Natural killer cell (primary cell): Measurements from ENCODE around the gene LIMK2. TPM values are rescaled to one million over a fixed set of nuclear protein-coding genes. Genes with fewer than 3 reads are reported as not detected.
A peak's percentile ranks its signal among the peaks of the same experiment; 100 is the strongest.

Experiments
- ATAC-seq, 3 donors: fragments of 150-1000 bp in 2 of 3; fragments of 200-7000 bp in 1 of 3; cut with Tn5 transposase; 1 replicate in 1 of 3; 2 replicates in 2 of 3; pipeline ENCODE4 v1.10.0; 2021; ENCODE audit warnings: mild to moderate bottlenecking in 2 of 3, moderate library complexity in 2 of 3
- DNase-seq, 2 donors: peaks; one replicate each; pipeline versions ENCODE4 v3.0.0 to v3.0.0-alpha.2; 2013 to 2021; ENCODE audit warnings: mixed read lengths in 1 of 2
- H3K27ac ChIP-seq: one replicate; pipeline ENCODE4 v1.5.1; 2013; ENCODE audit warnings: mild to moderate bottlenecking, low read length
- H3K27me3 ChIP-seq: one replicate; pipeline ENCODE4 v1.6.1; 2013; ENCODE audit warnings: low read length; ENCODE audit not compliant: control insufficient read depth, insufficient read depth
- H3K36me3 ChIP-seq: one replicate; pipeline ENCODE4 v1.6.1; 2013; ENCODE audit warnings: low read length; ENCODE audit not compliant: control insufficient read depth, insufficient read depth
- H3K4me1 ChIP-seq: one replicate; pipeline ENCODE4 v1.6.1; 2013; ENCODE audit warnings: low read length; ENCODE audit not compliant: control insufficient read depth, insufficient read depth
- H3K4me3 ChIP-seq: one replicate; pipeline ENCODE4 v1.5.1; 2013; ENCODE audit warnings: low read length
- H3K9me3 ChIP-seq: one replicate; pipeline ENCODE4 v1.6.1; 2013; ENCODE audit warnings: low read length; ENCODE audit not compliant: control insufficient read depth, insufficient read depth
- H3K27ac Mint-ChIP-seq, 2 donors: one replicate each; pipeline ENCODE4 v1.8.0; 2022; ENCODE audit warnings: mild to moderate bottlenecking in 2 of 2, mixed read lengths in 2 of 2, moderate library complexity in 1 of 2
- H3K27me3 Mint-ChIP-seq, 2 donors: one replicate each; pipeline ENCODE4 v1.8.0; 2022; ENCODE audit warnings: low read depth in 2 of 2, mixed read lengths in 2 of 2
- H3K36me3 Mint-ChIP-seq: one replicate; pipeline ENCODE4 v1.8.0; 2022; ENCODE audit warnings: mixed read lengths
- H3K4me1 Mint-ChIP-seq, 2 donors: one replicate each; pipeline ENCODE4 v1.8.0; 2022; ENCODE audit warnings: mixed read lengths in 2 of 2
- H3K4me3 Mint-ChIP-seq: one replicate; pipeline ENCODE4 v1.8.0; 2022; ENCODE audit warnings: mild to moderate bottlenecking, moderate library complexity, mixed read lengths
- H3K9me3 Mint-ChIP-seq, 2 donors: one replicate each; pipeline ENCODE4 v1.8.0; 2022; ENCODE audit warnings: mixed read lengths in 2 of 2
- WGBS: methylation state at CpG from one replicate; pipeline ENCODE4 v1.1.7; 2013; ENCODE audit warnings: missing lambda C conversion rate; ENCODE audit not compliant: insufficient coverage; 5-methylcytosine and 5-hydroxymethylcytosine counted together
- intact Hi-C: fragments of 100-400 bp; cut with micrococcal nuclease; formaldehyde crosslinking; loops from one replicate; pipeline ENCODE4 v1.14.2; 2022
- total RNA-seq, 4 donors: library from RNA; stranded (reverse); fragments of 120-200 nt in 1 of 4; gene quantifications; one replicate each; pipeline versions ENCODE4 v1.2.3 to v1.2.4, GENCODE V29; 2013 to 2022
- TF ChIP-seq, protein P1 (sequence below): fragments of 200-600 bp; IDR thresholded peaks from one replicate; pipeline ENCODE4 v1.8.0; 2022; ENCODE audit warnings: antibody characterized with exemption

Gene LIMK2
- total RNA-seq, 3 donors from 2014 or later (not counting 1 experiment from before 2014, with no cell fraction given), result 17.2 to 28.6 (median 19.1) TPM

DNA sequence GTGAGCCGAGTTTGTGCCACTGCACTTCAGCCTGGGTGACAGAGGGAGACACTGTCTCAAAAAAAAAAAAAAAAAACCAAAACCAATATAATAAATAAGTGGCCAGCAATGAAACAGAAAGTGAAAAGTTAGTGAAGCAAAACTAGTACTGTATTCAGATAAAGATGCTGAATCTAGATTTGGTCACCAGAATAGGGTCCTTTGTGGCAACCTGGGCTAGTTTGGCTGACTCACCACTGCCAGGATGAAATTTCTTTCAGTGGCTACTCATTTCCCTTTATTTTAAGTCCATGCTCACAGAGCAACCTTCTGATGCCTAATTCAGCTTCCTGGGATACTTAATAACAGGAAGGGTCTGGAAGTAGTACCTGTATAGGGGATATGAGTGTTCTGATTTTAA, 26.0 kb downstream of the LIMK2 start:
- Mint-ChIP-seq H3K4me1 (peaks cover 7 to 27% of the 10 kb centered on the region in 2 donors), H3K27ac (no peak overlapping the region), H3K36me3 (no peaks in the 10 kb centered on the region), H3K27me3 (no peaks in the 10 kb centered on the region), H3K4me3 (no peak overlapping the region), H3K9me3 (no peaks in the 10 kb centered on the region)
- no peak for DNase-seq
- H3K27me3 ChIP-seq, result no peaks in the 10 kb centered on the region
- no peak for ATAC-seq
- intact Hi-C loops, result no loop called here
- H3K27ac ChIP-seq, result no peak overlapping the region
- H3K4me1 ChIP-seq, result peaks cover 8% of the 10 kb centered on the region
- no peaks in the 10 kb centered on the region for H3K9me3 ChIP-seq
- no CpG with 5 or more reads among the region's 1 CpG for WGBS
- H3K4me3 ChIP-seq, result no peak overlapping the region
- H3K36me3 ChIP-seq, result no peaks in the 10 kb centered on the region
- TF ChIP-seq, protein P1, sequence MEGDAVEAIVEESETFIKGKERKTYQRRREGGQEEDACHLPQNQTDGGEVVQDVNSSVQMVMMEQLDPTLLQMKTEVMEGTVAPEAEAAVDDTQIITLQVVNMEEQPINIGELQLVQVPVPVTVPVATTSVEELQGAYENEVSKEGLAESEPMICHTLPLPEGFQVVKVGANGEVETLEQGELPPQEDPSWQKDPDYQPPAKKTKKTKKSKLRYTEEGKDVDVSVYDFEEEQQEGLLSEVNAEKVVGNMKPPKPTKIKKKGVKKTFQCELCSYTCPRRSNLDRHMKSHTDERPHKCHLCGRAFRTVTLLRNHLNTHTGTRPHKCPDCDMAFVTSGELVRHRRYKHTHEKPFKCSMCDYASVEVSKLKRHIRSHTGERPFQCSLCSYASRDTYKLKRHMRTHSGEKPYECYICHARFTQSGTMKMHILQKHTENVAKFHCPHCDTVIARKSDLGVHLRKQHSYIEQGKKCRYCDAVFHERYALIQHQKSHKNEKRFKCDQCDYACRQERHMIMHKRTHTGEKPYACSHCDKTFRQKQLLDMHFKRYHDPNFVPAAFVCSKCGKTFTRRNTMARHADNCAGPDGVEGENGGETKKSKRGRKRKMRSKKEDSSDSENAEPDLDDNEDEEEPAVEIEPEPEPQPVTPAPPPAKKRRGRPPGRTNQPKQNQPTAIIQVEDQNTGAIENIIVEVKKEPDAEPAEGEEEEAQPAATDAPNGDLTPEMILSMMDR, result no peak

DNA sequence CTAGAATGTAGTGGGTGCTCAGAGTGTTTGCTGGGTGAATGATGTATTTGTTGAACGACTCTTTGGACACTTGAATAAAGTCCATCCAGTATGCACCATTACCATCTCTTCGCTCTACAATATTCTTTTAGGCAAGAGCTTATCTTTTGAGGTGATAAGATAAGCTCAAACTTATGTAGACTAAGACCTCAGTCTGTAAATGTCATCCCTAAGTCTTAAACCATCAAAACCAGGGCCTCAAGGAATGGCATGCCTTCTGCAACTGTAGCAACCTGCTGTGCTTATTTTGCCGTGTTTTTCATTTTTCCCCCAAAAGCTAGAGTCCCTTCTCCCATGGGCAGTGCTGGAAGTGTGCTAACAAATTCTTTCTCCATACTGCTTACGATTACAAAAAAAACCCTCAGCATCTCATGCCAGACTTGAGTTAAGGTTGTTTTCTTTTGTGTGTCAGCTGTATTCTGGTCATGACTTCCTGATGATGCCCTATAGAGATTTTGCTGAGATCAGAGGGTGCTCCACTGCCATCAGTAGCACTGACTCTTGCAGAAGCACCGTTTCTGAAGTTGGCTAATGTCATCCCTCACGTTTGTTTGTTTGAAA, 27.8 kb downstream of the LIMK2 start:
- TF ChIP-seq, protein P1, result no peak
- DNase-seq (no peak), ATAC-seq (no peak)
- 86% methylated on average over 3 of the region's 6 CpGs for WGBS
- Mint-ChIP-seq H3K4me3 (no peak overlapping the region), H3K36me3 (no peaks in the 10 kb centered on the region), H3K9me3 (no peaks in the 10 kb centered on the region), H3K27me3 (no peaks in the 10 kb centered on the region), H3K4me1 (peaks cover 4 to 15% of the 10 kb centered on the region in 2 donors), H3K27ac (peak overlapping the region in 1 of 2 donors; percentile 11)
- H3K4me3 ChIP-seq, result no peak overlapping the region
- no peak overlapping the region for H3K27ac ChIP-seq
- H3K9me3 ChIP-seq, result no peaks in the 10 kb centered on the region
- no peaks in the 10 kb centered on the region for H3K27me3 ChIP-seq
- intact Hi-C loops, result no loop called here
- H3K4me1 ChIP-seq, result peaks cover 5% of the 10 kb centered on the region
- H3K36me3 ChIP-seq, result no peaks in the 10 kb centered on the region

DNA sequence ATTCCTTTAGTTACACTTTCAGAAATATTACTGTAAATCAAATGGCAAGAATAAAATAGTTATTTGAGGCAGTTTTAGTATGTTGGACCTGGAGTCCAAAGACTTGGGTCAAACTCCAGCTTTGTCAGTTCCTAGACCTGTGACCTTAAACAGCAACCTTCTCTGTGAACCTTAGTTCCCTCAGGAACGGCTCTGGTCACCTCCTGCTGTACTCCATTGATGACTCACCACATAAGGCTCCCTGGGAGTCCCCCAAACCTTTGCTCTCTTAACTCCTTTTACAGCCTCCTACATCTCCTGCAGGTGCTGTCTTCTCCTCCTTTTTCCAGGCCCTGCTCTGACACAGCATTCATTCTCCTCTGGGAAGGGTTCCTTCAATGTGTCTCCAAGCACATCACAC, 29.1 kb downstream of the LIMK2 start:
- H3K27ac ChIP-seq, result no peak overlapping the region
- Mint-ChIP-seq H3K4me1 (peaks cover 0 to 11% of the 10 kb centered on the region in 2 donors), H3K27me3 (no peaks in the 10 kb centered on the region), H3K9me3 (no peaks in the 10 kb centered on the region), H3K27ac (no peak overlapping the region), H3K36me3 (no peaks in the 10 kb centered on the region), H3K4me3 (no peak overlapping the region)
- no peaks in the 10 kb centered on the region for H3K27me3 ChIP-seq
- intact Hi-C loops, result no loop called here
- ATAC-seq (no peak), DNase-seq (no peak)
- TF ChIP-seq, protein P1, result no peak
- H3K36me3 ChIP-seq, result no peaks in the 10 kb centered on the region
- H3K4me3 ChIP-seq, result no peak overlapping the region
- H3K9me3 ChIP-seq, result no peaks in the 10 kb centered on the region
- no peaks in the 10 kb centered on the region for H3K4me1 ChIP-seq
- WGBS, result 81% methylated on average over 1 of the region's 1 CpG

DNA sequence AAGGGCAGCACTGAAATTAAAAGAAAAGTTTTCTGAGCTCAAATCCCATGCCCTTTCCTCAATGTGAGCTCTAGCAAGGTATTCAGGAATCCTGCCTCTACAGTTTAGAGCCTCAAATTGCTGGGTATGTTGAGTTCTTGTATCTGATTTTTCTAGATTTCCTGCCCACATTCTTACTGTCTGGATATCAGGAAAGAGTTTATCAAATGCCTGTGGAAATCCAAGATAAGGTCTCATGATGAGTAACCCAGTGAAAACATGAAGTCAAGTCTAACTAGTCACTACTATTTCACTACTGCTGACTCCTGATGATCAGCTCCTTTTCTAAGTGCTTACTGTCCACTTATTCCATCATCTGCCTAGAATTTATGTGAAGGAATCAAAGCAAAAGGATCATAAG, 29.8 kb downstream of the LIMK2 start:
- no peaks in the 10 kb centered on the region for H3K36me3 Mint-ChIP-seq
- no peak overlapping the region for H3K4me3 Mint-ChIP-seq
- H3K4me1 ChIP-seq, result no peaks in the 10 kb centered on the region
- peaks cover 0 to 11% of the 10 kb centered on the region in 2 donors for H3K4me1 Mint-ChIP-seq
- TF ChIP-seq, protein P1, result no peak
- no peaks in the 10 kb centered on the region for H3K9me3 ChIP-seq
- H3K9me3 Mint-ChIP-seq, result no peaks in the 10 kb centered on the region
- no peak overlapping the region for H3K27ac Mint-ChIP-seq
- H3K4me3 ChIP-seq, result no peak overlapping the region
- ATAC-seq (no peak), DNase-seq (no peak)
- no peak overlapping the region for H3K27ac ChIP-seq
- H3K27me3 Mint-ChIP-seq, result no peaks in the 10 kb centered on the region
- H3K36me3 ChIP-seq, result no peaks in the 10 kb centered on the region
- intact Hi-C loops, result no loop called here
- no peaks in the 10 kb centered on the region for H3K27me3 ChIP-seq
